Glutamatergic neuron (in vitro differentiated cells): ENCODE data around the gene RASGRF1. TPM values are rescaled to one million over a fixed set of nuclear protein-coding genes. Genes with fewer than 3 reads are reported as not detected.

Experiments
- DNase-seq: peaks from one replicate; pipeline ENCODE4 v3.0.0; 2022
- H3K27ac Mint-ChIP-seq: one replicate; pipeline ENCODE4 v1.8.0; 2020; ENCODE audit warnings: mild to moderate bottlenecking, mixed read lengths, inconsistent platforms; ENCODE audit not compliant: unreplicated experiment
- H3K27me3 Mint-ChIP-seq: one replicate; pipeline ENCODE4 v1.8.0; 2020; ENCODE audit warnings: mild to moderate bottlenecking, moderate library complexity, mixed read lengths, inconsistent platforms; ENCODE audit not compliant: unreplicated experiment
- H3K36me3 Mint-ChIP-seq: one replicate; pipeline ENCODE4 v1.8.0; 2020; ENCODE audit warnings: mild to moderate bottlenecking, mixed read lengths, inconsistent platforms; ENCODE audit not compliant: unreplicated experiment
- H3K4me1 Mint-ChIP-seq: one replicate; pipeline ENCODE4 v1.8.0; 2020; ENCODE audit warnings: mild to moderate bottlenecking, low read depth, mixed read lengths, inconsistent platforms; ENCODE audit not compliant: unreplicated experiment
- H3K4me3 Mint-ChIP-seq: one replicate; pipeline ENCODE4 v1.8.0; 2020; ENCODE audit warnings: mild to moderate bottlenecking, mixed read lengths, inconsistent platforms; ENCODE audit not compliant: unreplicated experiment
- H3K9me3 Mint-ChIP-seq: one replicate; pipeline ENCODE4 v1.8.0; 2020; ENCODE audit warnings: mild to moderate bottlenecking, moderate library complexity, mixed read lengths, inconsistent platforms; ENCODE audit not compliant: unreplicated experiment
- total RNA-seq: library from RNA; stranded (reverse); fragmentation: NEBNext Ultra II Directional; extraction: Animal tissue kit (Norgen Biotek cat#: 25700); gene quantifications from one replicate; pipeline ENCODE4 v1.2.1, GENCODE V29; 2021; ENCODE audit not compliant: unreplicated experiment
- TF ChIP-seq, protein P1 (sequence below): fragments of 200-600 bp; sonication (generic); IDR thresholded peaks from one replicate; pipeline ENCODE4 v1.5.0; 2021; ENCODE audit not compliant: partially characterized antibody, unreplicated experiment

The RASGRF1 gene
- total RNA-seq, 1 donor from 2014 or later: 0.32 TPM

DNA sequence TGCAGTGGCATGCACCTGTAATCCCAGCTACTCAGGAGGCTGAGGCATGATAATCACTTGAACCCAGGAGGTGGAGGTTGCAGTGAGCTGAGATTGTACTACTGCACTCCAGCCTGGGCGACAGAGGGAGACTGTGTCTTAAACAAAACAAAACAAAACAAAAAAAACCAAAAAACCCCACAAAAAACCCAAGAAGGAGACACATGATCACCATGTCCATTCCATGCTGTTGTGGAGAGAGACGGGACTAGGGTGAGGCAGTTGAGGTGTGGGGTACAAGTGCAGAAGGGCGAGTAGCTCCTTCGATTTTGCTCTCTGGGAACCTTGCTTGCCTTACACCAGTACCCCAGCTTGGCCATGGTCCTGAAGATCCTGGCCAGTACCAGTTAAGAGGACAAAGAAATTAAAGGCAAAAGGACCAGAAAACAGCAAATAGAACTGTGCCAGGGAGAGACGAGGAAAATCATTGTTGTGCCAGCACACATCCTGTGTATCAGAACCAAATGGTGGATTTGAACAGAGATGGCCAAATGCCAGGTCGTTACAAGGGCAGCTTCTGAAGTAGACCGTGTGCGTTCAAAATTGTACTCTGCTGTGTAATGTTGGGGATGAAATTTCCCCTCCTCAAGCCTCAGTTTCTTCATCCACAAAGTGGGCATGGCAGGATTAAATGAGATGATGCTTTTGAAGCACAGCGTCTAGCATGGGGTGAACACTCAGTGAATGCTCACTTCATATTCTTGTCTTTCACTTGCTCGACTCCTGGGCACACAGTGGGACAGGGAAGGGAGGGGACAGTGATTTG lies 102.8 kb downstream of the RASGRF1 start:
- DNase-seq: no peak
- H3K4me1 Mint-ChIP-seq: peaks cover 2% of the 10 kb centered on the region
- TF ChIP-seq, protein P1, sequence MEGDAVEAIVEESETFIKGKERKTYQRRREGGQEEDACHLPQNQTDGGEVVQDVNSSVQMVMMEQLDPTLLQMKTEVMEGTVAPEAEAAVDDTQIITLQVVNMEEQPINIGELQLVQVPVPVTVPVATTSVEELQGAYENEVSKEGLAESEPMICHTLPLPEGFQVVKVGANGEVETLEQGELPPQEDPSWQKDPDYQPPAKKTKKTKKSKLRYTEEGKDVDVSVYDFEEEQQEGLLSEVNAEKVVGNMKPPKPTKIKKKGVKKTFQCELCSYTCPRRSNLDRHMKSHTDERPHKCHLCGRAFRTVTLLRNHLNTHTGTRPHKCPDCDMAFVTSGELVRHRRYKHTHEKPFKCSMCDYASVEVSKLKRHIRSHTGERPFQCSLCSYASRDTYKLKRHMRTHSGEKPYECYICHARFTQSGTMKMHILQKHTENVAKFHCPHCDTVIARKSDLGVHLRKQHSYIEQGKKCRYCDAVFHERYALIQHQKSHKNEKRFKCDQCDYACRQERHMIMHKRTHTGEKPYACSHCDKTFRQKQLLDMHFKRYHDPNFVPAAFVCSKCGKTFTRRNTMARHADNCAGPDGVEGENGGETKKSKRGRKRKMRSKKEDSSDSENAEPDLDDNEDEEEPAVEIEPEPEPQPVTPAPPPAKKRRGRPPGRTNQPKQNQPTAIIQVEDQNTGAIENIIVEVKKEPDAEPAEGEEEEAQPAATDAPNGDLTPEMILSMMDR: no peak
- H3K36me3 Mint-ChIP-seq: peaks cover 9% of the 10 kb centered on the region
- peaks cover 2% of the 10 kb centered on the region for H3K9me3 Mint-ChIP-seq
- no peaks in the 10 kb centered on the region for H3K27me3 Mint-ChIP-seq
- no peak overlapping the region for H3K4me3 Mint-ChIP-seq
- no peak overlapping the region for H3K27ac Mint-ChIP-seq

DNA sequence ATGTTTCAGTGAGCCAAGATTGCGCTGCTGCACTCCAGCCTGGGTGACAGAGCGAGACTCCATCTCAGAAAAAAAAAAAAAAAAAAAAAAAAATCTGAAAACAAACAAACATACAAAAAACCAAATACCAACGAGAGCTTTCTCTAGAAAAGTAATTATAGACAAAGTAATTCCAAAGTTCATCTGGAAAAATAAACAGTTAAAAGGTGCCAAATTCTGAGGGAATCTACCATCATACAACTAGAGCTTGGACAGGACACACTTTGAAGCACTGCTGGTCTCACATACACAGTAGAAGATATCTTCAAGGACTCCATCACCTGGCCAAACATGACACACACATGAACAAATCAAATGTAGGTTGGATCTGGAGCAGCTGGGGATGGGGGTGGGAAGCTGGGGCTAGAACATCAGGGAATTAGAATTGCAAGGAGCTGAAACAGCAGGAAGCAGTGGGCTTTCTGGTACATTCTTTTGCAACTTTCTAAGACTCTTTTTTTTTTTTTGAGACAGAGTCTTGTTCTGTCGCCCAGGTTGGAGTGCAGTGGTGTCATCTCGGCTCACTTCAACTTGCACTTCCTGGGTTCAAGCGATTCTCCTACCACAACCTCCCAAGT lies 104.6 kb downstream of the RASGRF1 start:
- TF ChIP-seq, protein P1: no peak
- Mint-ChIP-seq H3K27me3 (no peaks in the 10 kb centered on the region), H3K9me3 (peaks cover 2% of the 10 kb centered on the region), H3K27ac (no peak overlapping the region), H3K4me3 (no peak overlapping the region), H3K36me3 (peaks cover 9% of the 10 kb centered on the region), H3K4me1 (no peaks in the 10 kb centered on the region)
- DNase-seq: no peak

DNA sequence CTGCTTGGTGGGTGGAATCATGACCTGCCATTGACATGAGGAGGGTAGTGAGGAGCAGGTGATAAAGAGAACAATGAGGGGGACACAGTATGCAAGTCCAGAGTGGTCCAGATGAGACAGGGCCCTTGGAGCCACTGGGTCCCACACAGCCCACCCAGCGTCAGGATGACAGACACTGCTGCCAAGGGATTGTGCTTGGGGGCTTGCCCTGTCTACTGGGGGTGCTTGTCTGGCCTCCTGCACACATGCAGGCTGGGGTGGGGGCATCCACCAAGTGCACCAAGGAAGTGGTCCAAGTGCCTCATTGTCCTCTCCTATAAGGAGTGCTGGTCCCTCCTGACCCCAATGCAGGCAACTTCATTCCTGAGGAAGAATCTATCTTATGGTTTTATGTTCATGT lies 106.5 kb downstream of the RASGRF1 start:
- DNase-seq: no peak
- TF ChIP-seq, protein P1: no peak
- Mint-ChIP-seq H3K36me3 (peaks cover 9% of the 10 kb centered on the region), H3K27ac (no peak overlapping the region), H3K9me3 (peaks cover 5% of the 10 kb centered on the region), H3K27me3 (peaks cover 7% of the 10 kb centered on the region), H3K4me1 (peaks cover 2% of the 10 kb centered on the region), H3K4me3 (no peak overlapping the region)

DNA sequence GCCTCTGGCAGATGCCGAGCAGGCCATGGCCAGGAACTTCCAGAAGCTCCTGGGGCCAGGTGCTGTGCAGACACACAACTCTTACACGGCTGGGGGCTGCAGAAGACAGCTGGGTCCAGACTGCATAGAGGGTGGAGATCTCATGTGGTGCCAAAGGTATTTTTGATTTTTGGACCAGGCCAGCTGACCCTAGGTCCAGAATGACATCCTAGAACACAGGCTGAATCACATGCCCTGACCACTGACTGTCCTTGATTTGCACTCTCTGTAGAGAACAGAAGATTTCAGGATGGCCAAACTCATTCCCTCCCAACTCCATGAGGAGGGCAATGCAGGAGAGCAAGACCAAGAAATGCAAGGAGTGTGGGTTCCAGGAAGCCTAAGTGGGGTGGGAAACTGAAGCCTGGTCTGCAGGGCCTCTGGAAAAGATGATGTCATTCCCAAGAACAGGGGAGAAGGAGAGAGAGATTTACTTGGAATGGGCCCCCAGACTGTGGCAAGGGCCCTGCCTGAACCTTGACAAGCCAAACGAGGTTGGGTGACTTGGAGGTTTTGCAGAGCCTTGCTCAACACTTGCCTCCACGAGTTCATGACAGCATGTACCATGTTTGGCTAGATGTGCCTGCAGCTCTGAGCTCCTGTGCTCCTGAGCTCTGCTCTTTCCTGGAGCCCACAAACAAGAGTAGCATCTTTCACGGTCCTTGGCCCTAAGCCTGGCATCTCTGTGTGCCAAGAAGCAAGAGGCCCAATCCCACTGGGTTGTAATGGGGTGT lies 107.2 kb downstream of the RASGRF1 start:
- Mint-ChIP-seq H3K27ac (no peak overlapping the region), H3K36me3 (peaks cover 9% of the 10 kb centered on the region), H3K4me3 (no peak overlapping the region), H3K27me3 (peaks cover 7% of the 10 kb centered on the region), H3K4me1 (peaks cover 7% of the 10 kb centered on the region), H3K9me3 (peaks cover 6% of the 10 kb centered on the region)
- TF ChIP-seq, protein P1: no peak
- no peak for DNase-seq
